GM18505 (cell line): Measurements from ENCODE around the gene CHID1.

Source experiments
- ATAC-seq: cut with Tn5 transposase; IDR thresholded peaks from one replicate; pipeline ENCODE4 v1.9.1; 2021; ENCODE audit not compliant: unreplicated experiment
- POLR2A ChIP-seq: IDR thresholded peaks from 4 replicates; pipeline ENCODE4 v1.6.1; 2011; ENCODE audit warnings: borderline replicate concordance; ENCODE audit not compliant: insufficient read depth, insufficient read length; ENCODE audit errors: extremely low read depth

The CHID1 gene

DNA sequence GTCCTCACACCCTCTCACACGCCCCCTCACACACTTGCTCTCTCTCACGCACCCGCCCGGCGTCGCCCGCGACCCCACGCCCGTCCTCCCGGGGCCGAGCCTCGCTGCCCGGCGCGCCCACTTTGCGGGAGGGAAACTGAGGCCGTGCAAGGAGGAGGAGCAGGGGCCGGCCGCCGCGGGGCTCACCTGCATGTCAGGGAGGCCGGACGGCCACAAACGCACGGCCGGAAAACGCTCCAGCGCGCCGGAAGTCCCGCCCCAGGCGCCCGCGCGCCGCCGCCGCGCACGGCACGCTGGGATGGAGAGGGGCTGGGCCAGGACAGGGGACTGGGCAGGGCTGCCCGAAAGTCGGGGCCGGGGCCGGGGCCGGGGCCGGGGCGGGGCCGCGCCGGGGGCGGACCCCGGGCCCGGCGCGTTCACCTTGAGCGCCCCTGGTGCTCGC is at the start of gene CHID1:
CHID1 (minus strand) TSS at position 222 of the 442 bp plus-strand sequence. CDS start 5,994 bp downstream, outside the sequence.
- peak; percentile 82 for ATAC-seq
- peak; percentile 82 for TF ChIP-seq POLR2A

DNA sequence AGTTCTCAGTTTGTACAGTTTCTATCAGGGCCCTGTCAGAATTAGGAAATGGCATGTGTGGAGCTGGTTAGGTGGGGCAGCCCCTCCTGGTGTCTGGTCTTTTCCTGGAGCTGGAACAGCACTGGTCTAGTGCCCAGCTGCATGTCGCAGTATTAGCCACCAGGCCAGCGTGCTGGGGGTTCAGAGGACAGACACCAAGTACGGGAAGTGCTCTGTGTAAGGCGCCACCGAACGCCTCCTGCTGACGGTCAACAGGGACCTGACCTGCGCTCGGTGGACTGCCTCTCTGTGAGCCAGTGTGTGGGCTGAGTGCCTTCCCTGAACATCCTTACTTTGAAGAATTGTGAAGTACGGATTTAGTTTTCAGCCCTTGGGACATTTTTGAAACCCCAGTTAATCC is 49.0 kb upstream of the CHID1 start:
- no peak for ATAC-seq
- no peak for TF ChIP-seq POLR2A

DNA sequence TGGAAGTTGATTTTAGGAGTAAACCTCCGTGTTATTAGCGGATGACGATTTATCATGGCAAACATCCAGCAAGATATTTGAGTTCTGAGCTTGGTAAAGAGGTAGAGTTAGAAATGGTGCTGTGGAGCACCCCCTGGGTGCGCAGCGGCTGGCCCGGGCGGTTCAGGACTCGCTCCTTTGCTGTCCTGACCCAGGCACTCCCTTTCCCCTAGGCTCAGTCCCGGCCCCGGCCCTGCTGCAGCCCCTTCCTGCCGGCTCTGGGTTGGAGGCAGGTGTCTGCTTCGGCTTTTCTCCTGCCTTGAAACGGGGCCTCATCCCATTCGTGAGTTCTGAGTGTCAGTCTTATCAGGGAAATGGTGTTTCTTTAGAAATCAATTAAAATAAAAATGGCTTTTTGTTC is 48.4 kb upstream of the CHID1 start:
- TF ChIP-seq POLR2A = no peak
- ATAC-seq = no peak

DNA sequence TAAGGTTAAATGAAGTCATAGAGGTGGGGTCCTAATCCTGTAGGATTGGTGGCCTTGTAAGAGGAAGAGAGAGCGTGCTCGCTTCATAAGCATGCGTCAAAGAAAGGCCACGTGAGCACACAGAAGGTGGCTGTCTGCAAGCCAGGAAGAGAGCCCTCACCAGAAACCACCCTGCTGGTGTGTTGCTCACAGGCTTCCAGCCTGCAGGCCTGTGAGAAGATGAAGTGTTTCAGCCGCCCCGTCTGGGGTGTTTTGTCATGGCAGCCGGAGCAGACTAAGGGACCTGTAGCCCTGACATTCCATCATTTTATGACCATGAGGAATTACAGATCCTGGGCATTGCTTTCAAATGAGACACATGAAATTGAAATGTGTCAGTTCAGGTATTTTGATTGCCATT is 47.5 kb upstream of the CHID1 start:
- no peak for TF ChIP-seq POLR2A
- ATAC-seq = no peak

DNA sequence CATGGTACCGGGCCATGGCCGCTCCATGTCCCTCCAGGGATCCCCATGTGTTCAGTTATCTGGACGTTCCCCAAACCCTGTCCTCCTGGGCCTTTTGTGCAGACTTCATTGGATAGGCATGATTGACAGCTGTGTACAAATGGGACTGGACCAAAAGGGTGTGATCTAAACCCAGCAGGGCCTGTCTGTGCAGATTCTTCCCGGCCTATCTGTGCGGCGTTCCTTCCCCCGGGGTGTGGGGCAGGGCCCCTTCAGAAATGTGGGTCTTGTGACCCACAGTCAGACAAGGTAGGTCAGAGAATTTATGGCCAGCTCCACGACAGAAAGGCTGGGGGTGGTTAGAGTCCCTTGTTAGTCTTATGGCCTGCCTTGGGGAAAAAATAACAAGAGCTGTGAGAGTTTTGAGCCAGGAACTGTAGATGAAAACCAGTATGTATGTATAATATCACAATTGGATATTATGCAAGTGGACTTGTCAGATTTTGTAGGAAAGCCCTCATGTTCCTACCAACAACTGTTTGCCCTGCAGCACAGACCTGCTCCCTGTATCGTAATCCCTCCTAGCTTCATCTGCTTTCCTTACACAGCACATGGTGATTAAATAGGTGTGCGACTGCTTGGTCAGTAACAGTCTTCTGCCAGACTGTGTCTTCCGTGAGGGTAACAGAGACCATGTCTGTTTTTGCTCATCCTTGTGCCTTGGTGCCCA is 46.8 kb upstream of the CHID1 start:
- TF ChIP-seq POLR2A = no peak
- no peak for ATAC-seq

DNA sequence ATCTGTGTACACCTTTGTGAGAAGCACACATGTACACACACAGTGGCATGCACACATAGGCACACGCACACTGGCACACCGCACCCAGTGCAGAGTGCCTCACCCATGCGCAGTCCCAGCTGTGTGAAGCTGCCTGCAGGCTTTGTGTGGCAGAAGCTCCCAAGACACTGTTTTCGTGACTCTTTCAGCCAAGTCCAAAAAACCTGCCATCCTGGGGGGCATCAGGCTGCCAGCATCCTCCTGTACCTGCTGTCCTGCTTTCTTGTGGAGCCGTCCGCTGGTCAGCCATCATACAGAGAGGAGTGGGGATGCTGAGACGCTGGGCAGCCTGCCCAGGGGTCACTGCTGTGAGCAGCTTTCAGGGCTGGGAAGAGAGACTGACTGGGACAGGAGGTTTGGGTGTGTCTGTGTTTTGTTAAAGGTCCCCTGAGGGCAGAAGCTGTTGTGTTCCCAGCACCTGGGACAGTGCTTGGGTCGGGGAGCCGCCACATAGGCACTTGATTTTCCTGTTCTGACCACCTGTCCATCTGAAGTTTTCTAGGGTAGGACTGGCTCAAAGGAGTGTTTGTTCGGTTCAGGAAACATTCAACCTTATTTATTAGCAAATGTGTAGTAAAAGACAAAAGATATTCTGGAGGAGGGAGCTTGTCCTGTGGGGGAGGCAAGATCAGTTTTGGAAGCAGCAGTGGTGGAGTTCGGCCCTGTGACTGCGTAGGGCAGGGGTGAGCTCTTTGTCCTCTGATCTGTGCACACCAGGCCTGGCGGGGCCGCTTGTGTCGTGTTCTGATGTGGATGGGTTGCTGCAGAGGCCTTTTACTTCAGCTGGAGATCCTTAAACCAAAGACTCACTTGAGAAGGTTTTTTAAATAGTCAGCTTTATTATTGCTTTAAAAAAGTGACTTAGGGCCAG is 44.8 kb upstream of the CHID1 start:
- TF ChIP-seq POLR2A = no peak
- no peak for ATAC-seq

DNA sequence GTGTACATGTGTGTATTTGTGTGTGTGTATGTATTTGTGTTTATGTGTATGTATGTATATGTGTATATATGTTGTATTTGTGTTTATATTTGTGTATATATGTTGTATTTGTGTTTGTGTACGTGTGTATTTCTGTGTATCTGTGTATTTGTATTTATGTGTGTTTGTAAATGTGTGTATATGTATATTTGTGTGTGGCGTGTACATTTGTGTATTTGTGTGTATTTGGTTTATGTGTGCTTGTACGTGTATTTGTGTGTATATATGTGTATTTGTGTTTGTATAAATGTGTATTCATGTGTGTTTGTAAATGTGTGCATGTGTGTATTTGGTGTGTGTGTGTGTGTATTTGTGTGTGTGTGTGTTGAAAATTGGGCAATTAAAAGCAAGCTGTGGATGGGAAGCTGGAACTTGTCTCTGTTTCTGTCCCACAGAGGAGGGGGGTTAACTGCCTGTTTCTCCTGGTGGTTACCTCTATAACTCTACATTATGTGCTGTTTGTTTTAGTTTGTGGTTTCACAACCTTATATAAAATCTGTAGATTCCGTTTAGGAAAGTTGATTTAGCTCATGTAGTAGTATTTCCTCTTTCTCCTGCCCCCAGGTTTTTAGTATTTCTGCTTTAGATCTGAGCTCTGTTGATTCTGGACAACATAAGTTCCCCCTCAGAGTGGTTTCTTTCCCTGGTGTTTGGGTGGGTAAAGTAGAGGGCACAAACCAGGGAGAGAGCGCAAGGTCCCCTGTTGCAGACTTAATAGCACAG is 44.0 kb upstream of the CHID1 start:
- TF ChIP-seq POLR2A = no peak
- ATAC-seq = no peak

DNA sequence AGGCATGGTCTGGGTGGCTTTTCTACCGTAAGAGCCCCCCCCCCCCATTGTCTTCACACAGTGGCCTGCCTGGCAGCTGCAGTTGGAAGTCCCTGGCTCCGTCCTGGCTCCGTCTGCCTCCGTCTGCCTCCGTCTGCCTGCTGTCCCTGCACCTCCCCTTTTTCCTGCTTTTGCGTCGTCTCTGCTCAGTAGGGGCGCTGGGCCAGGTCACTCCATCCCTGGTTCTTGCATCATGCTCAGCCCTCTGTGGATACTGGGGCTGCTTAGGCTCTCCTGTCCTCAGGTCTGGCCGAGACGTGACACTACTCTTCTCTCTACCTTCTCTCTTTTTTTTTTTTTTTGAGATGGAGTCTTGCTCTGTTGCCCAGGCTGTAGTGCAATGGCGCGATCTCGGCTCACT is 42.9 kb upstream of the CHID1 start:
- no peak for ATAC-seq

DNA sequence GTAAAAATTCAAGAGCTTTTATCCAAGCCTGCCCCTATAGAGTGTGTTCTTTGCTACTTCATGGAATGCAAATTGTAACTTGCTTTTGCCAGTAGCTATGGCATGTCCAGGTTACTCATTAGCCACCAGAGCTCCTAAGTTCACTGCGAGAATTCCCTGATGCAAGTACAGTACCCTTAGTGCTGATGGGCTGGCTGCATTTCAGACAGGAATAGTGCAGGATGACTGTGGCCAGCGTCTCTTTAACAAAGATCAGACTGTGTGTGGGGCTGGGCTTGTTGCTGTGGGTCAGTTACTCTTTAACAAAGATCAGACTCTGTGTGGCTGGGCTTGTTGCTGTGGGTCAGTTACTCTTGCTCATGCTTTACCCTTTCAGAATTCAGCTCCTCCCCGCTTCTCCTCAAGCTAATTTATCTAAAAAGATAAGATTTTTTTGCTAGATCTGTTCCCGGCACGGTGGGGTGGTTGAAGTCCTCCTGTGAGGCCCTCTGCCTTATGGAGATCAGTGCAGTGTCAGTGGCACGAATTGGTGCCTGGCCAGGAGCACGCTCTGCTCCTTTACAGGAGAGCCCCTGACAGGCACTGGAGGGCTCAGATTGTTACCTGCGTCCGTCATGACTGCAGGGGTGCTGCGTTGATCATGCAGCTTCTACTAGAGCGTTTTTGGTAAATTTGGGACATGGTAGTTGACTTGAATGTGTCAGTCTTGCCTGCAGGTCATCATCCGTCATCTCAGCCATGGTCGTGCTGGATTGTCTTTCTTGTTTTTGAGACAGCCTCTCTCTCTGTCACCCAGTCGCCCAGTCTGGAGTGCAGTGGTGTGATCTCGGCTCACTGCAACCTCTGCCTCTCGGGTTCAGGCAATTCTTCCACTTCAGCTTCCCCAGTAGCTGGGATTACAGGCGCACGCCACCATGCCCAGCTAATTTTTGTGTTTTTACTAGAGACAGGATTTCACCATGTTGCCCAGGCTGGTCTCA is 42.1 kb upstream of the CHID1 start:
- ATAC-seq = no peak
- no peak for TF ChIP-seq POLR2A

More for the DNA sequence above, 42.9 kb upstream of the CHID1 start:
- TF ChIP-seq POLR2A = no peak

DNA sequence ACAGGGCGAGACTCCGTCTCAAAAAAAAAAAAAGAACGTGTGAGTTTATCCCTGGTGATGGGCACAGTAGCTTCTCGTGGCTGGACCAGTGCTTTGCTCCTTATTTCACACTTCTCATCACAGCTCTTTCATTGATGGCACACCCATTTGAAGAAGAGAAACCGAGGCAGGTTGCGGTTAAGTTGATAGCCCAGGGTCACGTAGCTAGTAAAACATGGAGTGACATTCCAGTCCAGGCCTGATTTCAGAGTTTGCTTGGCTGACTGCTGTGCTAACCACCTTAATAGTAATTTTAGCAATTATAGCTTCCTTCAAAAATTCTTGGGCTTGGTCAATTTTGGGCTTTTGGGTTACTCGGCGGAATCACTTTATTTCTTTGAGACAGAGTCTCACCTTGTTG is 40.9 kb upstream of the CHID1 start:
- no peak for ATAC-seq
- no peak for TF ChIP-seq POLR2A

DNA sequence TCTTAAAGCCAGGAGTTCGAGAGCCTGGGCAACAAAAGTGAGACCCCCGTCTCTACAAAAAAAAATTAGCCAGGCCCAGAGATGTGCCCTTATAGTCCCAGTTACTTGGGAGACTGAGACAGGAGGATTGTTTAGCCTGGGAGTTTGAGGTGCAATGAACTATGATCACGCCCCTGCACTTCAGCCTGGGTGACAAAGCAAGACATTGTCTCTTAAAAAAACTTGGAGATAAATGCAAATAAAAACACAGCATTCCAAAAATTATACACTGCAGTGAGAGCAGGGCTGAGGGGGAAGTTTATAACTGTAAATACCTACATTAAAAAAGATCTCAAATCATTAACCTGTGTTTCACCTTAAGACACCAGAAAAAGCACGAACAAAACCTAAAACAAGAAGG is 37.1 kb upstream of the CHID1 start:
- no peak for TF ChIP-seq POLR2A
- ATAC-seq = no peak

DNA sequence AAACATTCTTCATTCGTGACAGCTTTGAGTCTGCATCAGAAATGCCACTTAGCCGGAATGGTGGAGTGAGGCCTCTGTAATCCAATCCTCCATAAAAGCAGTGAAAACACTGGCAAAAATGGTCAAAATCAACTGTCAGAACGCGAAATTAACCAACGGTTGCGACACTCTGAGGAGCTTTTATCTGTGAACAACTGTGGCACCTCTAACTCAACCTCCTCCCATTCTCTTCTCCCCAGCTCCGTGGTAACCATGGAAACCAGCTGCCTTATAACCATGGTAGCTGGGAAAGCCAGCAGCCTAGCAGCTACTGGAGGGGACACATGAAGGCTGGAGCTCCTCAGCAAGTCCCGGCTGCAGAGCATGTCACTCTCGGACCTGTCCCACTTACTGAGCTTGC is 35.4 kb upstream of the CHID1 start:
- ATAC-seq = no peak
- TF ChIP-seq POLR2A = no peak
